OCI-LY7 (cell line): ENCODE measurements around the gene TSHZ2. TPM values are rescaled to one million over a fixed set of nuclear protein-coding genes. Genes with fewer than 3 reads are reported as not detected.

Source experiments
- BruUV-seq: library from RNA; stranded (reverse); fragments of 400-500 nt; replicated peaks from 2 replicates; lab custom pipeline; 2021; lab: Mats Ljungman, UMichigan
- CTCF ChIA-PET: fragments of 300-600 bp; sonication (Branson Sonifier 250); formaldehyde crosslinking; loops from one replicate; lab custom pipeline; 2022; ENCODE audit warnings: antibody characterized with exemption; ENCODE audit not compliant: unreplicated experiment; lab: Charles Lee
- POLR2A ChIA-PET: fragments of 300-600 bp; sonication (Branson Sonifier 250); formaldehyde crosslinking; loops from one replicate; lab custom pipeline; 2022; ENCODE audit warnings: antibody characterized with exemption; lab: Charles Lee
- DNase-seq: peaks from one replicate; pipeline ENCODE4 v3.0.0-alpha.2; 2015; ENCODE audit warnings: low spot score
- H2AFZ ChIP-seq: fragments of 200-600 bp; sonication (generic), shearing (Covaris generic); 2 replicates; pipeline ENCODE4 v1.6.1; 2014; ENCODE audit warnings: mild to moderate bottlenecking, antibody characterized with exemption, low read length, moderate library complexity
- H3K27ac ChIP-seq: fragments of 200-600 bp; sonication (generic); 2 replicates; pipeline ENCODE4 v1.5.1; 2014; ENCODE audit warnings: mixed run types, low read depth, mild to moderate bottlenecking, moderate library complexity, low read length, inconsistent platforms; ENCODE audit not compliant: poor library complexity, severe bottlenecking
- H3K36me3 ChIP-seq: fragments of 200-600 bp; sonication (generic); 2 replicates; pipeline ENCODE4 v1.6.1; 2014; ENCODE audit warnings: mild to moderate bottlenecking, antibody characterized with exemption, low read length, moderate library complexity, mixed read lengths; ENCODE audit not compliant: insufficient read depth
- H3K4me1 ChIP-seq: fragments of 200-600 bp; sonication (generic); 2 replicates; pipeline ENCODE4 v1.5.1; 2014; ENCODE audit warnings: mild to moderate bottlenecking, low read length; ENCODE audit not compliant: insufficient read depth, poor library complexity, severe bottlenecking
- H3K4me2 ChIP-seq: fragments of 200-600 bp; sonication (generic); 2 replicates; pipeline ENCODE4 v1.6.1; 2014; ENCODE audit warnings: mild to moderate bottlenecking, low read length
- H3K4me3 ChIP-seq: fragments of 200-600 bp; sonication (generic); 2 replicates; pipeline ENCODE4 v1.5.1; 2014; ENCODE audit warnings: mild to moderate bottlenecking, low read depth, low read length; ENCODE audit not compliant: poor library complexity, severe bottlenecking
- H3K79me2 ChIP-seq: fragments of 200-600 bp; sonication (generic); 2 replicates; pipeline ENCODE4 v1.6.1; 2016; ENCODE audit warnings: low read depth, mild to moderate bottlenecking, low read length, moderate library complexity, mixed read lengths; ENCODE audit not compliant: insufficient read depth
- H3K9me2 ChIP-seq: fragments of 200-600 bp; sonication (generic); 2 replicates; pipeline ENCODE4 v1.6.1; 2016; ENCODE audit warnings: mild to moderate bottlenecking, low read length, mixed read lengths; ENCODE audit not compliant: insufficient read depth
- H3K9me3 ChIP-seq: fragments of 200-600 bp; sonication (generic); 2 replicates; pipeline ENCODE4 v1.6.1; 2014; ENCODE audit warnings: mild to moderate bottlenecking, mixed run types, low read length, mixed read lengths
- H4K20me1 ChIP-seq: fragments of 200-600 bp; sonication (generic); 2 replicates; pipeline ENCODE4 v1.6.1; 2014; ENCODE audit warnings: mild to moderate bottlenecking, antibody characterized with exemption, low read length, moderate library complexity, mixed read lengths; ENCODE audit not compliant: insufficient read depth
- CTCF ChIP-seq: fragments of 200-600 bp; sonication (generic); conservative IDR thresholded peaks from 2 replicates; pipeline ENCODE4 v1.5.1; 2014; ENCODE audit warnings: mild to moderate bottlenecking, antibody characterized with exemption, low read length, moderate library complexity, mixed read lengths
- EZH2phosphoT487 ChIP-seq: fragments of 200-600 bp; sonication (generic); IDR thresholded peaks from 2 replicates; pipeline ENCODE4 v1.6.1; 2018; ENCODE audit warnings: low read depth, borderline replicate concordance, mild to moderate bottlenecking, mixed run types, antibody characterized with exemption, low read length, moderate library complexity, mixed read lengths
- intact Hi-C: fragments of 100-400 bp; cut with micrococcal nuclease; formaldehyde crosslinking; loops from one replicate; pipeline ENCODE4 v1.10.0; 2022; ENCODE audit not compliant: unreplicated experiment
- total RNA-seq, 2 experiments: library from RNA; depleted of rRNA in 1 of 2; stranded (reverse); fragments of >200 nt in 1 of 2; shearing (Covaris generic) in 1 of 2; gene quantifications; 2 replicates each; pipeline ENCODE4 v1.2.3, GENCODE V29; 2014 to 2022

TSHZ2 gene
- total RNA-seq, 2 experiments from 2014 or later, result not detected

GRCh38 chr20:52993076-52993475 is 20.9 kb downstream of the TSHZ2 start:
- H3K4me2 ChIP-seq, result no peak overlapping the region
- peak overlapping the region; percentile 8; the same call in 1 of the 2 replicates for H2AFZ ChIP-seq
- H3K4me3 ChIP-seq, result no peak overlapping the region
- H3K9me2 ChIP-seq, result no peaks in the 10 kb centered on the region
- no peaks in the 10 kb centered on the region for H4K20me1 ChIP-seq
- no peak overlapping the region for H3K27ac ChIP-seq
- no peak for DNase-seq
- H3K36me3 ChIP-seq, result no peaks in the 10 kb centered on the region
- intact Hi-C loops, result no loop called here
- POLR2A ChIA-PET, result interaction anchor here (0.6 to 1.0 kb wide), 2 partner anchors 9 to 764 kb away, joined by 3 read pairs; no protein-coding TSS in a partner anchor
- TF ChIP-seq EZH2phosphoT487 (no peak), CTCF (no peak)
- CTCF ChIA-PET, result no interaction called here
- no TSS peak for BruUV-seq
- no peaks in the 10 kb centered on the region for H3K9me3 ChIP-seq
- H3K79me2 ChIP-seq, result no peaks in the 10 kb centered on the region
- peaks cover 23% of the 10 kb centered on the region for H3K4me1 ChIP-seq

- Histone ChIP-seq H3K4me3 (no peak overlapping the region), H3K4me2 (no peak overlapping the region), H2AFZ (peak overlapping the region; percentile 3; the same call in 1 of the 2 replicates), H3K9me2 (no peaks in the 10 kb centered on the region), H3K79me2 (no peaks in the 10 kb centered on the region), H3K9me3 (no peaks in the 10 kb centered on the region), H3K27ac (no peak overlapping the region), H3K4me1 (peaks cover 36% of the 10 kb centered on the region), H4K20me1 (no peaks in the 10 kb centered on the region), H3K36me3 (no peaks in the 10 kb centered on the region)
- TF ChIP-seq EZH2phosphoT487 (no peak), CTCF (no peak)
- POLR2A ChIA-PET, result interaction anchor here (0.5 to 1.2 kb wide), 5 partner anchors 7 to 586 kb away, joined by 3 to 4 read pairs (median 3); no protein-coding TSS in a partner anchor
- BruUV-seq, result no TSS peak
- CTCF ChIA-PET, result no interaction called here
- intact Hi-C loops, result no loop called here
- DNase-seq, result no peak
Measured at GRCh38 chr20:52994184-52994970, 22.2 kb downstream of the TSHZ2 start.

GRCh38 chr20:52996130-52996529 is 24.0 kb downstream of the TSHZ2 start:
- no TSS peak for BruUV-seq
- ChIA-PET POLR2A (interaction anchor here (0.7 kb wide), 1 partner anchor 10 kb away, joined by 3 read pairs; no protein-coding TSS in a partner anchor), CTCF (no interaction called here)
- Histone ChIP-seq H3K9me3 (no peaks in the 10 kb centered on the region), H3K36me3 (no peaks in the 10 kb centered on the region), H3K4me3 (no peak overlapping the region), H3K27ac (no peak overlapping the region), H4K20me1 (no peaks in the 10 kb centered on the region), H3K4me2 (no peak overlapping the region), H2AFZ (peak overlapping the region; percentile 63; the same call in 1 of the 2 replicates), H3K79me2 (no peaks in the 10 kb centered on the region), H3K9me2 (no peaks in the 10 kb centered on the region), H3K4me1 (peaks cover 53% of the 10 kb centered on the region)
- no peak for DNase-seq
- intact Hi-C loops, result no loop called here
- no peak for TF ChIP-seq EZH2phosphoT487
- TF ChIP-seq CTCF, result no peak
